ENCODE data around the gene RTN4RL1.

Gene RTN4RL1

GRCh38 chr17:2009737-2010136 is 15.4 kb downstream of the RTN4RL1 start:
- TF ChIP-seq CTCF (IDR thresholded peaks at IDR 0.05; ENCODE audit: low read depth, low read length, missing control alignments): no peak
- H3K4me3 ChIP-seq (replicated peaks; ENCODE audit: low read depth, low read length): no peak overlapping the region
- DNase-seq (ENCODE audit: extremely low read depth, low read depth): no peak

GRCh38 chr17:2008332-2009126 is 16.6 kb downstream of the RTN4RL1 start:
- H3K4me3 ChIP-seq (replicated peaks; ENCODE audit: low read depth, low read length): no peak overlapping the region
- TF ChIP-seq CTCF (IDR thresholded peaks at IDR 0.05; ENCODE audit: low read depth, low read length, missing control alignments): no peak
- no peak for DNase-seq (ENCODE audit: extremely low read depth, low read depth)

- DNase-seq (ENCODE audit: extremely low read depth, low read depth): no peak
- H3K4me3 ChIP-seq (replicated peaks; ENCODE audit: low read depth, low read length): no peak overlapping the region
- TF ChIP-seq CTCF (IDR thresholded peaks at IDR 0.05; ENCODE audit: low read depth, low read length, missing control alignments): no peak
Measured at GRCh38 chr17:2004435-2004952, 20.6 kb downstream of the RTN4RL1 start.

GRCh38 chr17:2003525-2003924 is 21.6 kb downstream of the RTN4RL1 start:
- no peak for DNase-seq (ENCODE audit: extremely low read depth, low read depth)
- TF ChIP-seq CTCF (IDR thresholded peaks at IDR 0.05; ENCODE audit: low read depth, low read length, missing control alignments): no peak
- no peak overlapping the region for H3K4me3 ChIP-seq (replicated peaks; ENCODE audit: low read depth, low read length)

GRCh38 chr17:2002767-2003329 is 22.3 kb downstream of the RTN4RL1 start:
- no peak for DNase-seq (ENCODE audit: extremely low read depth, low read depth)
- no peak overlapping the region for H3K4me3 ChIP-seq (replicated peaks; ENCODE audit: low read depth, low read length)
- TF ChIP-seq CTCF (IDR thresholded peaks at IDR 0.05; ENCODE audit: low read depth, low read length, missing control alignments): no peak

GRCh38 chr17:1999557-2000251 is 25.4 kb downstream of the RTN4RL1 start:
- no peak overlapping the region for H3K4me3 ChIP-seq (replicated peaks; ENCODE audit: low read depth, low read length)
- no peak for TF ChIP-seq CTCF (IDR thresholded peaks at IDR 0.05; ENCODE audit: low read depth, low read length, missing control alignments)
- no peak for DNase-seq (ENCODE audit: extremely low read depth, low read depth)
